Fibroblast of peridontal ligament (primary cell): Measurements from ENCODE around the gene ATP10D.

Source experiments
- DNase-seq: peaks from one replicate; pipeline ENCODE4 v3.0.0-alpha.2; 2010; ENCODE audit errors: extremely low read depth

Gene ATP10D

GRCh38 chr4:47590325-47590724 lies 105.2 kb downstream of the ATP10D start:
- DNase-seq: no peak

- DNase-seq: no peak
These were observed 112.6 kb downstream of the ATP10D start for GRCh38 chr4:47597696-47598095.

- no peak for DNase-seq
These were observed 113.2 kb downstream of the ATP10D start for GRCh38 chr4:47598320-47598719.

GRCh38 chr4:47598896-47599295 lies 113.8 kb downstream of the ATP10D start:
- DNase-seq: no peak

GRCh38 chr4:47606482-47606881 lies 121.4 kb downstream of the ATP10D start:
- DNase-seq: no peak

- peak; percentile 9 for DNase-seq
These were observed 127.3 kb downstream of the ATP10D start for GRCh38 chr4:47612116-47613023.

- DNase-seq: peak; percentile 16
These were observed 130.3 kb downstream of the ATP10D start for GRCh38 chr4:47615385-47615784.

- no peak for DNase-seq
These were observed 132.5 kb downstream of the ATP10D start for GRCh38 chr4:47617607-47618006.

GRCh38 chr4:47619691-47620090 lies 134.6 kb downstream of the ATP10D start:
- DNase-seq: no peak

- no peak for DNase-seq
These were observed 136.1 kb downstream of the ATP10D start for GRCh38 chr4:47621181-47621580.

- peak; percentile 33 for DNase-seq
These were observed 139.0 kb downstream of the ATP10D start for GRCh38 chr4:47624031-47624441.

GRCh38 chr4:47631161-47631560 lies 146.1 kb downstream of the ATP10D start:
- no peak for DNase-seq

- DNase-seq: no peak
These were observed 154.5 kb downstream of the ATP10D start for GRCh38 chr4:47639531-47639930.

- peak; percentile 32 for DNase-seq
These were observed 155.8 kb downstream of the ATP10D start for GRCh38 chr4:47640911-47641310.

- peak; percentile 40 for DNase-seq
These were observed 156.7 kb downstream of the ATP10D start for GRCh38 chr4:47641755-47642154.

- no peak for DNase-seq
These were observed 157.2 kb downstream of the ATP10D start for GRCh38 chr4:47642191-47642830.
